GM19240 (cell line): Measurements from ENCODE around the gene SCT.

Source experiments
- DNase-seq: peaks from one replicate; pipeline ENCODE4 v3.0.0; 2011; ENCODE audit warnings: low spot score; ENCODE audit not compliant: insufficient read length

SCT gene

DNA sequence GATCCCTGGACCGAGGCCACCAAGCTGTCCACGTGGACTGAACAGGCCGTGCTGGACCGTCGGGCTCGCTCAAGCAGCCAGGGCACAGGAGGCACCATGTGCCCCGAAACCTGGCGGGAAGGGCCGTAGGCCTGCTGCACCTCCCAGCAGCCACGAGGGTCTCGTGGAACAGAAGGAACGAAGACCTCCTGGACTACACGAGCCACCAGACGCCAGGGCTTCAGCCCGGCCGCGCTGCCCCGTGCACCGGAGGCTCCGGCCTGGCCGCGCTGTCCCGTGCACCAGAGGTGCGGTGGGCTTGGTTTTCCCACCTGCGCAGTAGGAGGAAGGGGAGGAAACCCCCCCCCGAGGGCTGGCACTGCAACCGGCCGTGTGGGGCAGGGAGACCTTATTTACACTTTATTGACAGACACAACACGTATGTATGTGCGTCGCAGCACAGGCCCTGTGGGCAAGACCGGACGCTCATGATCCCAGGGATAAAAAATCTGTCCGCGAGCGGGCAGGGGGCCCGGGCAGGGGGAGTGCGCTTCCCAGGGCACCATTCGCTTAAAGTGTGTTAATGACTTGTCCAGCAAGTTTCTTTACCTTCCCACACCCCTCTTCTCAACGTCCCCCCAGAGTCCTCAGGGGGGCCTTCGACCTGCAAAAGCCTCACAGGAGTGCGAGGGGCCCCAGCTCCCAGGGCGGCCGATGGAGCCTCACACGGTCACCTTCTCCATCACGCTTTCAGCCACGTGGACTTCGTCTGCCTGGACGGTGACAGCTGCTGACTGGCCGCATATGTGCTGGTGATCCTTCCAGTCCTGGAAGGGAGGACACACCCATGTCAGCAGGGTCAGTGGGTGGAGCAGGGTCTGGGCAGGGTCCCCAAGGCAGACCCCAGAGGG is 17.1 kb upstream of the SCT start:
- no peak for DNase-seq

GRCh38 chr11:643366-643765 is 16.4 kb upstream of the SCT start:
- no peak for DNase-seq

- DNase-seq: no peak
These were observed 14.9 kb upstream of the SCT start for GRCh38 chr11:641806-642370.

GRCh38 chr11:640021-640706 is 13.2 kb upstream of the SCT start:
- DNase-seq: no peak

GRCh38 chr11:639332-639955 is 12.5 kb upstream of the SCT start:
- no peak for DNase-seq

DNA sequence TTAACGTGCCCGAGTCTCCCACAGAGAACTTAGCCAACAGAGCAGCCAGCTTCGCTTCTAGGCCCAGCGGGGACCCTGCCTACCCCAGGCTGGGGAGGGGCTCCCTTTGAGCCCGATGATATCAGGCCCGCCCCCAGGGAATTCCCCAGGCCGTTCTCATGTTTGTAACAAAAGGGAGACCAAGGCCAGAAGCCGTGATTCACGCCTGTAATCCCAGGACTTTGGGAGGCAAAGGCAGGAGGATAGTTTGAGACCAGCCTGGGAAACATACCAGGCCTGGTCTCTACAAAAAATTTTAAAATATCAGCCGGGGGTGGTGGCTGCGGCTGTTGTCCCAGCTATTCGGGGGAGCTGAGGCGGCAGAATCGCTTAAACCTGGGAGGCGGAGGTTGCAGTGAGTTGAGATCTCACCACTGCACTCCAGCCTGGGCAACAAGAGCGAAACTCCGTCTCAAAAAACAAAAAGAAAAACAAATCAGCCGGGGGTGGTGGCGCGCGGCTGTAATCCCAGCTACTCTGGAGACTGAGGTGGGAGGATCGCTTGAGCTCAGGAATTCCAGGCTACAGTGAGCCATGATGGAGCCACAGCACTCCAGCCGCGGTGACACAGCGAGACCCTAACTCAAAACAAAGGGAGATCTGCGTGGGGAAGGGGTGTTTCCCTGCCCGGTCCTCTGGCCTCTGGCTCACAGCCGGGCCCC is 11.8 kb upstream of the SCT start:
- no peak for DNase-seq

DNA sequence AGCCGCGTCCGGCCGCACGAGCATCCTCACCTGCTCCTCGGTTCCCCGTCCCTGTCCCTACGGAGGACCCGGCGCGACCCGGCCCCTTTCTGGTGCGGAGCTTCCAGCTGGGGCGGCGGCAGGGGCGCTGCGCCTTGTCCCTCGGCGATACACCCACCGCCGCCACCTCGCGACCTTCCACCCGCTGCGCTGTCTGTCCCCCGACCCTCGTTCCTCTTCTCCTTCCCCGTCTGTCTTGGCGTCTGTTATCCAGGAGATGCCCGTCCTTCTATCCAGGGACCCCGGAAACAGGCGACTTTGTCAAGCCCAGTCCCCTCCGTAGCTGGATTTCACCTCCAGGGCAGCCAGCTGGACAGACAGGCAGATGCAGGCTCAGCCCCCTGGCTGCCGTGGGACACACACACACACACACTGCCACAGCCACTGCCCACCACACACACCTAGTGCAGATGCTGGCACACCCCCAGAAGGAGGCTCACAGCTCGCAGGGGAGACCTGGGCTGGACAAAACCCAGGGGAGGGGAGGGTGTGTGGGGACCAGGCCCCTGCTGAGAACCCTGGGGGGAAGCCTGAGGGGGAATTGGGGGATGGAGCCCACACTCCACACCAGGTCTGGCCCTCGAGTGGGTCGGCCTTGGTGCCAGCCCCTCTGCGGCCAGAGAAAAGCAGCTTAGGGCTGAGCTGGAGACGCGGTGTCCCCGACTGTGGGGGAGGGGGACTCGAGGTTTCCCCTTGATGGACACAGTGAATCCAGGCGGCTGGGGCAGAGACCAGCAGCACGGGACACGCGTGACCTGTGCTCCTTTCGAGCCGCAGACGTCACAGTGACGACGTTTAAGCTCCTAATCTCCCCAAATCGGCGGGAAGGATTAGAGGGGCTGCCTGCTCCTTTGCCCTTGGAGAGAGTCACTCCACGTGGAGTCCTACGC is 10.9 kb upstream of the SCT start:
- DNase-seq: no peak

GRCh38 chr11:637333-637592 is 10.3 kb upstream of the SCT start:
- no peak for DNase-seq

DNA sequence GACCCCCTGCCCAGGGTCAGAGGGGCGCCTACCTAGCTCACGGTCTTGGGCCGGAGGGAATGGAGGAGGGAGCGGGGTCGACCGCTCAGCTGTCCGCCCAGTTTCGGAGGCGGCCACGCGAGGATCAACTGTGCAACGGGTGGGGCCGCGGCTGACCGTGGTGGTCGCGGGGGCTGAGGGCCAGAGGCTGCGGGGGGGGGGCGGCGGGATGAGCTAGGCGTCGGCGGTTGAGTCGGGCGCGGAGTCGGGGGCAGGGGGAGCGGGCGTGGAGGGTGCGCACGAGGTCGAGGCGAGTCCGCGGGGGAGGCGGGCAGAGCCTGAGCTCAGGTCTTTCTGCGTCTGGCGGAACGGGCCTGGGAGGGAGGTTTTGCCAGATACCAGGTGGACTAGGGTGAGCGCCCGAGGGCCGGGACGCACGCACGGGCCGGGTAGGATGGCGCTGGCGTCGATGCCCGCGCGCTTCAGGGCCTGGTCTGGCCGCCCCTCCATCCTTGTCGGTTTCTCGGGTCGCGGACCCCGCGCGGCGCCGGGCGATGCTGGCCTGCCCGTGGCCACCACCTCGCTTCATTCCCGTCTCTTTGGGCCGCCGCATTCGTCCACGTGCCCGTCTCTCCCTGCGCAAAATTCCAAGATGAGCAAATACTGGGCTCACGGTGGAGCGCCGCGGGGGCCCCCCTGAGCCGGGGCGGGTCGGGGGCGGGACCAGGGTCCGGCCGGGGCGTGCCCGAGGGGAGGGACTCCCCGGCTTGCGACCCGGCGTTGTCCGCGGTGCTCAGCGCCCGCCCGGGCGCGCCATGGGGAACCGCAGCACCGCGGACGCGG is 9.7 kb upstream of the SCT start, which contains the start of gene DRD4:
DRD4 (plus strand) TSS at position 759 of the 822 bp plus-strand sequence; CDS start at position 795, 36 bp downstream.
- DNase-seq: no peak

GRCh38 chr11:635945-636510 is 9.0 kb upstream of the SCT start:
- no peak for DNase-seq

DNA sequence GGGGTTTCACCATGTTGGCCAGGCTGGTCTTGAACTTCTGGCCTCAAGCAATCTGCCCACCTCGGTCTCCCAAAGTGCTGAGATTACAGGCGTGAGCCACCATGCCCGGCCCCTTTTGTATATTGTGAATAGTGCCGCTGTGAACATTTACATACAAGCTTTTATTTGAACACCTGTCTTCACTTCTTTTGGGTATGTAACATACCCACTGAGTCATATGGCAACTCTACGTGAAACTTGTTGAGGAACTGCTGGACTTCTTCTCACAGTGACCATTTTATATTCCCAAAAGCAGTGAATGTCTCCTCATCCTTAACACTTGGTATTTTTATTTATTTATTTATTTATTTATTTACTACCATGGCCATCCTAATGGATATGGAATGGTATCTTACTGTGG is 3.9 kb upstream of the SCT start:
- DNase-seq: no peak

- DNase-seq: no peak
These were observed 2.2 kb upstream of the SCT start for GRCh38 chr11:629237-629583.

DNA sequence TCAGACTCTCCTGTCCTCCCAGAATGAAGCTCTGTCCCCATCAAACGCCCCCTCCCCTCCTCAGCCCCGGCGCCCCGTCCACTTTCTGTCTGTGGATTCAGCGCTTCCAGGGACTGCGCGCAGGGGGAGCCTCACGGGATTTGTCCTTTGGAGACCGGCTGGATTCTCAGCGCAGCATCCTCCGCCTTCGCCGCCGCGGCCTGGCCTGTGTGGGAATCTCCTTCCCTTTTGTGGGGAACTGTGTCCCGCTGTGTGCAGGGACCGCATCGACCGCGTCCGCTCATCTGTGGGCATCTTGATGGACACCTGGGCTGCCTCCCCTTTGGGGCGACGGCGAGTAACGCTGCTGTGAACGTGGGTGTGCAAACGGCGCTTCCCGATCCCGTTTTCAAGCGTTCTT is 1.1 kb upstream of the SCT start:
- no peak for DNase-seq

DNA sequence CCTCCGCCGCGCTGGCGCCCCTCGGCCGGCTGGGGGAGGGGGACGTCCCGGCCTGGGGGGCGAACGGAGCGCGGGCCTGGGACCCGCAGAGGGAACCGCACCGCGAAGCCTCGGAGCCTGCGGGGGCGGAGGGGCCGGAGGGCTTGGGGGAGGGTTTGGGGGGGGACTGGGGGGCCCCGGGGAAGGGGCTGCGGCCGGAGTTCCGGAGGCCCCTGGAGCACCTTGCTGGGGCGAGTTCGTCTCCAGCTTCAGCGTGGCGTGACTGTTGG is 261 bp upstream of the SCT start:
- no peak for DNase-seq

- no peak for DNase-seq
These were observed 1.2 kb downstream of the SCT start for GRCh38 chr11:625636-626268.

GRCh38 chr11:624705-625635 is 2.0 kb downstream of the SCT start, which contains the start of gene CDHR5:
Gene CDHR5, minus strand, starts transcription at chr11:624955. Its CDS starts 53 bp downstream, at chr11:624902.
- DNase-seq: no peak

DNA sequence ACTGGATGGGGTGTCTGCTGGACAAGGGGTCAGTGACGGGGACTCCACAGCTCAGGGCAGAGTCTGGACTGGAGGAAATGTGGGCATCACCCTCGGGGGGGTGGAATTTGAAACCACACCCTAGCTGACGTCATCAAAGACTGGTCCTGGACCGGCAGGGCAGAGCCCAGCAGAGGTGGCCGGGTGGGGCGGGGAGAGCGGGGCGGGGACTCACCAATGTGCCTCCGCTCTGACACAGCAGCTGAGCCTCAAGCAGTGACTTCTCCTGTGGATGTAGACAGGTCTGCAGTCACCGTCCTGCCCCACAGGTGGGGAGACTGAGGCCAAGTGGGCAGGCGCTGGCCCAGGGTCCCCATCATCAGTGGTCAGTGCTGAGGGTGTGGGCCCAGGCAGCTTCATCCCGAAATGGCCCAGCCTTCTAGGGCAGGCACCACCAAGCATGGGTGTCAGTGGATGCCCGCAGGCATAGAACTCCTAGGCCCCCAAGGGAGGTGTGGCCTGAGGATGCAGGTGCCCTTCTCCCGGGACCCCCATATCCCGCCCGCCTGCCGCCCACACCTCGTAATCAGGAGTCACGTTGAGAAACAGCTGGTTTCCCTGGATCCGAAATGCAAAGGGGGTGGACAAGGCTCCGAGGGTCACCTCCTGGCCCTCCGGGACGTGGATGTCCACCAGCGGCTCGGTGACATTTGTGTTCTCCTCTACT is 2.8 kb downstream of the SCT start:
- no peak for DNase-seq
